Activated naive CD4-positive, alpha-beta T cell treated with anti-CD3 and anti-CD28 coated beads, Interleukin-2, amount 50 U/mL, for 72 hours (primary cell): ENCODE data around the gene DNAJB12. TPM values are rescaled to one million over a fixed set of nuclear protein-coding genes. Genes with fewer than 3 reads are reported as not detected.
"Not testable (repeated sequence)": the region's sequence is repeated elsewhere in the genome, so short reads cannot be mapped to it uniquely, and the experiment has no call there.

ENCODE experiments used
- ATAC-seq, 2 donors: fragments of 150-1000 bp; cut with Tn5 transposase; 2 replicates each; pipeline ENCODE4 v1.10.0; 2021; ENCODE audit warnings: mild to moderate bottlenecking in 2 of 2, moderate library complexity in 2 of 2
- DNase-seq, 2 donors: peaks; one replicate each; pipeline ENCODE4 v3.0.0; 2021 to 2022; ENCODE audit warnings: low spot score in 2 of 2
- H3K27ac Mint-ChIP-seq, 2 donors: one replicate each; pipeline ENCODE4 v1.8.0; 2022; ENCODE audit warnings: mild to moderate bottlenecking in 2 of 2, mixed read lengths in 2 of 2
- H3K36me3 Mint-ChIP-seq, 2 donors: one replicate each; pipeline ENCODE4 v1.8.0; 2022; ENCODE audit warnings: mixed read lengths in 2 of 2
- H3K9me3 Mint-ChIP-seq, 2 donors: one replicate each; pipeline ENCODE4 v1.8.0; 2022; ENCODE audit warnings: mixed read lengths in 2 of 2
- total RNA-seq, 2 donors: library from RNA; stranded (reverse); gene quantifications; one replicate each; pipeline ENCODE4 v1.2.3, GENCODE V29; 2022

The DNAJB12 gene
- total RNA-seq, 2 donors from 2014 or later, result 20.7 to 26.6 TPM

DNA sequence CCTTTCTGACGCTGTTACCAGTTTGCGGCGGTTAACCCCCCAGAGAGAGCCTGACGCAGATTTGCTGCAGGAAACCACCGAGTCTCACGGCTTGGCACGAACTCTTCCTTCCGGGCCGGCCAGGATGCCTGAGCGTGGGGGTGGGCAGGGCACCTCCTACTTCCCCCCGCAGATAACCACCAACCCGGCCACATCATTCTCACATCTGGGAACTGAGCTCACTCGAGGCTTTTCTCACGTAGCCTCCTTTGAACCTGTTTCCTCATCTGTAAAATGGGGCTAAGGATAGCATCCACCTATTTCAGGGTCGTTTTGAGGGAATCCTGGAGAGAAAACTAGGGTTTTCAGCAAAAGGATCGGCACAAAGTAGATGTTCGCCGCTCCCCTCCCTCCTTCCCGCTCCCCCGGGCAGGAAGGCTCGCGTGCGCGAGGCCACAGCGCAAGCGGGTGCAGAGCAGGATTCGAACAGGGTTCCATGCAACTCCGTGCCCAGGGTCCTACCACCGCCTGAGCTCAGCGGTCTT, 57.4 kb downstream of the DNAJB12 start:
- peak; percentile 60 to 67 for ATAC-seq
- peak overlapping the region; percentile 100 for H3K27ac Mint-ChIP-seq
- H3K36me3 Mint-ChIP-seq, result peaks cover 16 to 35% of the 10 kb centered on the region in 2 donors
- peak; percentile 92 to 99 for DNase-seq
- H3K9me3 Mint-ChIP-seq, result peaks cover 4 to 6% of the 10 kb centered on the region in 2 donors

DNA sequence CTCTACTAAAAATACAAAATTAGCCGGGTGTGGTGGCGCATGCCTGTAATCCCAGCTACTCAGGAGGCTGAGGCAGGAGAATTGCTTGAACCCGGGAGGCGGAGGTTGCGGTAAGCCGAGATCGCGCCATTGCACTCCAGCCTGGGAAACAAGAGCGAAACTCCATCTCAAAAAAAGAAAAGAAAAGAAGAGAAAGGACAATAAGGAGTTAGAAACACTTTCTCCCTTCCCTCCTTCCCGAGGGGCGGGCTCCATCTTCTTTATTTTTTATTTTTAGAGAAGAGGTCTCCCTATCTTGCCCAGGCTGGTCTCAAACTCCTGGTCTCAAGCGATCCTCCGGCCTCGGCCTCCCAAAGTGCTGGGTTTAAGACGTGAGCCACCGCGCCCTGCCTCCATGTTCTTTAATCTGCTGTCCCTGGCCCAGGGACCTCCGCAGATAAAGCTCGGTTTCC, 57.9 kb downstream of the DNAJB12 start:
- Mint-ChIP-seq H3K36me3 (peaks cover 16 to 35% of the 10 kb centered on the region in 2 donors), H3K27ac (peak overlapping the region; percentile 100)
- not testable (repeated sequence) for H3K9me3 Mint-ChIP-seq, ATAC-seq, DNase-seq

DNA sequence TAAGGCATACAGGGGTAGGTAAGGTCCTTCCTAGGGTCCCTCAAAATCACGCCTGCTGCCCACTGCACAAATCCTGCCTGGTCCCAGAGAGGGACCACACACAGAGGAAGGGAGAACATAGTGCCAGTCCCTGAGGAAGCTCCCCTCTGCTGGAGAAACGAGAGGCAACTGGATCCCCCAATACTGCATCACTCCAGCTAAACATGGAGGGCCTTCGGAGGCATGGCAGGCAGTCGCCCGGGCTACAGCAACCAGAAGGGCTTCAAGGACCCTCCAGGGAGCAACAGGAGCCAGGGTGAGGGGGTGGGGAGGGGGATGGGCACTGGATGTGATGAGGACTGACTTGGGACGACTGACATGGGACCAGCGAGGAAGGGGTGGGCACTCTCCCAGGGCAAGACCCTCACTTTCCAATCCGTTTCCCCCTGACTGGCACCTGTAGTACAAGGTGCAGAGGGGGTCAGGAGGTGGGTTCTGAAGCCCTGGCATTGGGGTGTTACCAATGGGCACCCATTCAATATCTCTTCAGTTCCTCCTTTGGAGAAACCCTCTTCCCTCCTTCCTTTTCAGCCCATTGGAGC, 59.3 kb downstream of the DNAJB12 start:
- DNase-seq (no peak), ATAC-seq (no peak)
- H3K9me3 Mint-ChIP-seq, result no peaks in the 10 kb centered on the region
- peaks cover 6 to 27% of the 10 kb centered on the region in 2 donors for H3K36me3 Mint-ChIP-seq
- peak overlapping the region; percentile 100 for H3K27ac Mint-ChIP-seq

DNA sequence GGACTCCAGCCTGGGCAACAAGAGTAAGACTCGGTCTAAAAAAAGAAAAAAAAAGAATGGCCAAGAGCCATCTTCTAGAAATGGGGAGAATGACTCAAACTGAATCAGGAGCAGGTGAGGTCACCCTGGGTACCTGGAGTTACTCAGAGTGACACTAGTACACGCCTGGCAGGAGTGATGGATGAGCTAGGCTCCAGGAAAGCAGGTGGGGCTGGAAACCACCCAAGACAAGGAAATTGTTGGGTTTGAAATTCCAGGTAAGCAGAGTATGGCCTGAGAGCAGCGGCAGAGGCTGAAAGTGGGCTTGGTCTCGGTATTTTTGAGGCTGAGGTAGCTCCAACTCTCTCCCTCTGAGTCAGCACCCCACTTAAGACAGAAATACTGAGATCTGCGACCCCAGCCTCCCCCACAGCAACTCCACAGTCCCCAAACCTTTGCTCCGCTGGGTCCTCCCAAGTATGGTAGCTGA, 62.5 kb downstream of the DNAJB12 start:
- peak; percentile 56 to 70 for ATAC-seq
- Mint-ChIP-seq H3K27ac (peak overlapping the region; percentile 100), H3K9me3 (no peaks in the 10 kb centered on the region), H3K36me3 (peaks cover 6 to 18% of the 10 kb centered on the region in 2 donors)
- peak; percentile 63 to 86 for DNase-seq

DNA sequence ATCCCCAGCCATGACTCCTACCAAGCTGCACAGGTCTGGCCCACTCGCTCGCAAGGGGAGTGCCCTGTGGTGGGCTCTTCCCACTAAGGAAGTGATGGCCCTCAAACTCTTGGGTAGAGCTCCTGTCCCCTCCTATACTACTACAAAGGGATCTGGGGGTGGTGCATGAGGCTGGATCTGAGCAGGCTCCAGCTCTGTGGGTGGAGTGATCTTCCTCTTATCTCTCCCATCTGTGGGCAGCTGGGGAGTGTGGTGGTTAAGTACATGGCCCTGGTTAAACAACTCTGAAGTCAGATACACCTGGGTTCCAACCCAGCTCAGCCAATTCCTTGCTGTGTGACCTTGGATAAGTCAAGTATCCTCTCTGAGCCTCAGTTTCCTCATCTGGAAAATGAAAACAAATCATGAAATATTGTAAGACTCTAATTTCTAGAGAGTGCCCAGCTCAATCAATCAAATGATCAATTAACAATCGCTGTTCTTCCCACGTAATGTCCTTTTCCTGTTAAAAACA, 63.6 kb downstream of the DNAJB12 start:
- DNase-seq (peak in 1 of 2 donors; percentile 69), ATAC-seq (peak; percentile 5 to 35)
- H3K36me3 Mint-ChIP-seq, result peaks cover 11 to 14% of the 10 kb centered on the region in 2 donors
- no peaks in the 10 kb centered on the region for H3K9me3 Mint-ChIP-seq
- peak overlapping the region; percentile 100 for H3K27ac Mint-ChIP-seq

DNA sequence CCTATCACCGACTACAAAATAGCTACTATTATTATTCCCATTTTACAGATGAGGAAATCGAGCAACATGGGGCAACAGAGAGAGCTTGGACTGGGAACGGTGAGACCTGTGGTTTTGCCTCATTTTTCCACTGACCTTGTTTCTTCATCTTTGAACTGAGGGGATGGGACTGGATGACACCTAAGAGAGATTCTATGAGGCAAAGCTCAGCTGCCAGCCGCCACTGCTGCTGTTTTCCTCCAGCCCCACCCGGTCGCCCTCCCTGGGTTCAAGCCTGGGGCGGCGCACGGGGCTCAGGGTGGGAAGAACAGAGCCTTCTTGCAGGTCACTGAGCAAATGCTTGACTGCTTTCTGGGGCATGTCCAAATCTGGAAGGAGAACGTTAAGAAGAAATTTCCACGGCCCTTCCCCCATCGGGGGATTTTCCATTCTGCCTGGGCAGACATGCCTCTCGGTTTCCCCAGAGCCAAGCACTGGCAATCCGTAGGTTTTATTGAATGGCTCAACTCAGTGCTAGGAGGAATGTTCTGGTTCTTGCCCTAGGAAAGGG, 68.7 kb downstream of the DNAJB12 start:
- no peak for ATAC-seq
- no peaks in the 10 kb centered on the region for H3K9me3 Mint-ChIP-seq
- DNase-seq, result no peak
- H3K27ac Mint-ChIP-seq, result peak overlapping the region; percentile 73 to 76
- H3K36me3 Mint-ChIP-seq, result peaks cover 0 to 5% of the 10 kb centered on the region in 2 donors

DNA sequence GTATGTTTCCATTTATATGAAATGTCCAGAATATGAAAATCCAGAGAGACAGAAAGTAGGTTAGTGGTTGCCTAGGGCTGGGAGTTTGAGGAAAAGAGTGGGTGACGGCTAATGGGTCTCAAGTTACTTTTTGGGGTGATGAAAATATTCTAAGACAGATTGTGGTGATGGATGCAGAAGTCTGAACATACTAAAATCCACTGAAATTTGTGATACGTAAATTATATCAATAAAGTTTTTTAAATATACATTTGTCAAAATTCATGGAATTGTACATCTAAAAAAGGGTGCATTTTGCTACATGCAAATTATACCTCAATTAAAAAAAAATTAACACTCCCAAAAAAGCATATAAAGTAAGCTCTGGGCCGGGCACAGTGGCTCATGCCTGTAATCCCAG, 71.6 kb downstream of the DNAJB12 start:
- Mint-ChIP-seq H3K27ac (no peak overlapping the region), H3K9me3 (no peaks in the 10 kb centered on the region), H3K36me3 (peaks cover 5% of the 10 kb centered on the region in 2 donors)
- ATAC-seq, result no peak
- no peak for DNase-seq

Other genes with a start within 250 kb of the DNAJB12 start
- 100 to 1,000 TPM in 1 of 2 donors, 10 to 100 TPM in 1; 88.2 to 107 TPM for gene ANAPC16, start 138.9 kb downstream of the DNAJB12 start, total RNA-seq
- gene ASCC1, start 138.6 kb downstream of the DNAJB12 start, total RNA-seq, result 10 to 100 TPM; 65.5 to 87.6 TPM
- 1,000 to 10,000 TPM; 1,025 to 1,076 TPM for gene DDIT4, start 81.0 kb downstream of the DNAJB12 start, total RNA-seq